Left lobe of liver (tissue), 2 donors: ENCODE measurements around the gene MRPL4. TPM values are rescaled to one million over a fixed set of nuclear protein-coding genes. Genes with fewer than 3 reads are reported as not detected.

Experiments used
- ATAC-seq: fragments of 200-7000 bp; cut with Tn5 transposase; one replicate; pipeline ENCODE4 v1.9.1; 2020; ENCODE audit warnings: mild to moderate bottlenecking, moderate library complexity
- DNase-seq: peaks from one replicate; pipeline ENCODE4 v3.0.0-alpha.2; 2020; ENCODE audit warnings: low spot score
- total RNA-seq: library from RNA; stranded (reverse); gene quantifications from one replicate; pipeline ENCODE4 v1.2.1, GENCODE V29; 2021
- donor health status: DM: no; HTN: no; CAD: no; lungs with moderate emphysema.
- donor health status: DM: no; HTN: yes; CAD: no.

MRPL4 gene
- total RNA-seq, 1 donor from 2014 or later, result 43.3 TPM

GRCh38 chr19:10306327-10306726, 54.3 kb downstream of the MRPL4 start:
- ATAC-seq, result no peak
- DNase-seq, result no peak

DNA sequence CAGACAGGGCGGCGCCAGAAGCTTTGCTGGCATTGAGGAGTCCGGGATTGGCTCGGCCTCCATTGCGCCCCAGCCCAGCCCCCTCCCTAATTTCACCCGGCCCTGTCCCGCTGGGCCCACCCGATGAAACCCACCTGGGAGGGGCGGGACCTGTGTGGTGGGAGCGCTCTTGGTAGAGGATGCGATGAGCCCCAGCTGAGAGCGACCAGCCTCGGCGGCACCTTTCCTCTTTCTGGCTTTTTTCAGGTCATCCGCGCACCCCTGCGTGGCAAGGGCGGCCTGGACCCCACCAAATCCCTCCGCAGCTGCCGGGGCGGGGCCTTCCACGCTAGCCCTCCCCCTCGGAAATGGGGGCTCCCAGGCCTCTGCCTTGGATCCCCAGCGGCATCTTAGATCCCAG, 57.4 kb downstream of the MRPL4 start, which contains the start of gene ZGLP1:
Gene ZGLP1, minus strand, starts transcription at position 393 of the 400 bp plus-strand sequence.
- peak; percentile 42 for DNase-seq
- ATAC-seq, result no peak

Other genes with a start within 250 kb of the MRPL4 start
- 24.3 TPM for gene COL5A3, start 241.7 kb upstream of the MRPL4 start, total RNA-seq
- not detected for gene RDH8, start 238.7 kb upstream of the MRPL4 start, total RNA-seq
- gene SHFL, start 165.9 kb upstream of the MRPL4 start, total RNA-seq, result 72.7 TPM
- gene ANGPTL6, start 149.5 kb upstream of the MRPL4 start, total RNA-seq, result 17.9 TPM
- gene PPAN, start 145.9 kb upstream of the MRPL4 start, total RNA-seq, result 13.0 TPM
- 6.6 TPM for gene P2RY11, start 140.5 kb upstream of the MRPL4 start, total RNA-seq
- 84.6 TPM for gene EIF3G, start 132.3 kb upstream of the MRPL4 start, total RNA-seq
- gene DNMT1, start 57.3 kb upstream of the MRPL4 start, total RNA-seq, result 21.5 TPM
- 1.9 TPM for gene S1PR2, start 20.9 kb upstream of the MRPL4 start, total RNA-seq
- gene ICAM1, start 18.9 kb downstream of the MRPL4 start, total RNA-seq, result 5.9 TPM
- 0.15 TPM for gene ICAM4, start 34.7 kb downstream of the MRPL4 start, total RNA-seq
- gene ICAM5, start 37.7 kb downstream of the MRPL4 start, total RNA-seq, result 0.30 TPM
- 4.2 TPM for gene ZGLP1, start 57.6 kb downstream of the MRPL4 start, total RNA-seq
- 11.0 TPM for gene FDX2, start 63.8 kb downstream of the MRPL4 start, total RNA-seq
- gene RAVER1, start 81.3 kb downstream of the MRPL4 start, total RNA-seq, result 11.3 TPM
- gene ICAM3, start 87.4 kb downstream of the MRPL4 start, total RNA-seq, result 38.6 TPM
- gene TYK2, start 128.4 kb downstream of the MRPL4 start, total RNA-seq, result 78.8 TPM
- 49.4 TPM for gene CDC37, start 151.3 kb downstream of the MRPL4 start, total RNA-seq
- 1.7 TPM for gene PDE4A, start 168.3 kb downstream of the MRPL4 start, total RNA-seq